ENCODE data around the gene DPY19L3. TPM values are rescaled to one million over a fixed set of nuclear protein-coding genes. Genes with fewer than 3 reads are reported as not detected.

The DPY19L3 gene
- total and polyA plus RNA-seq, 2 of the 4 experiments (the other 2 are of a cell fraction) = 29.6 to 36.5 TPM

DNA sequence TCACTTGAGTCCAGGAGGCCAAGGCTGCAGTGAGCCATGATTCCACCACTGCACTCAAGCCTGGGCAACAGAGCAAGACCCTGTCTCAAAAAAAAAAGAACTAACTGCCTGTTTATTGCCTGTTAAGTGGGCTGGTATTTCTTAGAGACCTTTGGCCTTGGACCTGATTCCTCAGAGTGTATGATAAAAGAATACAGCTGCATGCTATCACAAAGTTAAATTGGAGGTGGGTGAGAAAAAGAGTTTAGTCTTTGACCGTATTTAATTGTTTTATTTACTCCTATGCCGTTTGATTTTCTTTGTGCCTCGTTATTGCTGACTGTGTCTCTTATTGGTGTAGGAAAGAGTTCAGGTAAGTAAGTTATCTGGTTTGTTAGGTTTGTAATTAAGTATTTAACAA lies 25.3 kb upstream of the DPY19L3 start:
- H3K14ac ChIP-seq (replicated peaks; ENCODE audit: low read depth, low read length) = no peak overlapping the region
- no peak overlapping the region for H3K27ac ChIP-seq (ENCODE audit: insufficient read depth, low read length)
- H4K5ac ChIP-seq (ENCODE audit: low read depth, low read length) = no peak overlapping the region
- ATAC-seq (ENCODE audit: low read depth) (no peak), DNase-seq (no peak)
- CTCF ChIA-PET = no interaction called here
- no peak overlapping the region for H2AK5ac ChIP-seq (ENCODE audit: low read depth, low read length)
- H4K8ac ChIP-seq (ENCODE audit: low read depth in 2 of 2, low read length in 2 of 2) = no peak overlapping the region
- H3K36me3 ChIP-seq (ENCODE audit: control insufficient read depth, insufficient read depth, low read length) = peaks cover 25% of the 10 kb centered on the region
- dilution Hi-C loops (cut with HindIII; ENCODE audit: low sequenced_read_pairs, unreplicated experiment) = no loop called here
- in situ Hi-C loops (cut with MboI; ENCODE audit: low sequenced_read_pairs) = no loop called here
- no peaks in the 10 kb centered on the region for H3K27me3 ChIP-seq (ENCODE audit: control insufficient read depth, insufficient read depth, low read length)
- H4K91ac ChIP-seq (ENCODE audit: insufficient read depth, low read depth, low read length) = no peak overlapping the region
- no peaks in the 10 kb centered on the region for H3K9me3 ChIP-seq (ENCODE audit: control insufficient read depth, insufficient read depth, low read length)
- no peak overlapping the region for H2BK120ac ChIP-seq (ENCODE audit: low read depth, low read length)
- peaks cover 11 to 32% of the 10 kb centered on the region in 2 experiments for H3K79me1 ChIP-seq (ENCODE audit: low read depth in 1 of 2, low read length in 2 of 2)
- no TSS peak for BruUV-seq (replicated peaks)
- no peak overlapping the region for H3K4me3 ChIP-seq (ENCODE audit: insufficient read depth, low read depth, low read length)
- no peak overlapping the region for H3K56ac ChIP-seq (ENCODE audit: extremely low read depth, insufficient read depth, low read length)
- H4K20me1 ChIP-seq (ENCODE audit: insufficient read depth, low read length) = no peaks in the 10 kb centered on the region
- H2BK15ac ChIP-seq (ENCODE audit: low read depth, low read length) = no peak overlapping the region
- 94% methylated on average over 3 of the region's 3 CpGs; no CpG with 5 or more reads in 1 of the 2 experiments for WGBS, 2 experiments (ENCODE audit: extremely low coverage in 2 of 2, insufficient read length in 1 of 2)
- H3K23ac ChIP-seq (ENCODE audit: low read depth, low read length) = no peak overlapping the region
- peaks cover under 1% of the 10 kb centered on the region for H3K9me1 ChIP-seq (ENCODE audit: insufficient read depth, low read length)
- no peak overlapping the region for H2AK9ac ChIP-seq (replicated peaks; ENCODE audit: low read depth, low read length, poor library complexity)
- H2BK20ac ChIP-seq (ENCODE audit: low read depth, low read length) = no peak overlapping the region
- H2BK5ac ChIP-seq (ENCODE audit: low read depth, low read length, poor library complexity, severe bottlenecking) = no peak overlapping the region
- no peak overlapping the region for H3K9ac ChIP-seq (ENCODE audit: low read depth, low read length)
- peaks cover under 1% of the 10 kb centered on the region; the same call in 1 of the 2 replicates for H3K4me1 ChIP-seq (ENCODE audit: control insufficient read depth, insufficient read depth, low read length)
- H3K18ac ChIP-seq (ENCODE audit: low read depth, low read length) = no peak overlapping the region
- intact Hi-C loops (cut with micrococcal nuclease) = no loop called here
- H3K4me2 ChIP-seq (ENCODE audit: low read depth, low read length) = no peak overlapping the region
- POLR2A ChIA-PET (ENCODE audit: unreplicated experiment) = no interaction called here
- no peak overlapping the region for H3K4ac ChIP-seq (ENCODE audit: low read depth, low read length)
- TF ChIP-seq USF2 (IDR thresholded peaks at IDR 0.05; ENCODE audit: low read depth, low read length) = no peak
- no peak for TF ChIP-seq SMC3 (IDR thresholded peaks at IDR 0.05; ENCODE audit: low read depth, low read length)
- TF ChIP-seq, protein P1, sequence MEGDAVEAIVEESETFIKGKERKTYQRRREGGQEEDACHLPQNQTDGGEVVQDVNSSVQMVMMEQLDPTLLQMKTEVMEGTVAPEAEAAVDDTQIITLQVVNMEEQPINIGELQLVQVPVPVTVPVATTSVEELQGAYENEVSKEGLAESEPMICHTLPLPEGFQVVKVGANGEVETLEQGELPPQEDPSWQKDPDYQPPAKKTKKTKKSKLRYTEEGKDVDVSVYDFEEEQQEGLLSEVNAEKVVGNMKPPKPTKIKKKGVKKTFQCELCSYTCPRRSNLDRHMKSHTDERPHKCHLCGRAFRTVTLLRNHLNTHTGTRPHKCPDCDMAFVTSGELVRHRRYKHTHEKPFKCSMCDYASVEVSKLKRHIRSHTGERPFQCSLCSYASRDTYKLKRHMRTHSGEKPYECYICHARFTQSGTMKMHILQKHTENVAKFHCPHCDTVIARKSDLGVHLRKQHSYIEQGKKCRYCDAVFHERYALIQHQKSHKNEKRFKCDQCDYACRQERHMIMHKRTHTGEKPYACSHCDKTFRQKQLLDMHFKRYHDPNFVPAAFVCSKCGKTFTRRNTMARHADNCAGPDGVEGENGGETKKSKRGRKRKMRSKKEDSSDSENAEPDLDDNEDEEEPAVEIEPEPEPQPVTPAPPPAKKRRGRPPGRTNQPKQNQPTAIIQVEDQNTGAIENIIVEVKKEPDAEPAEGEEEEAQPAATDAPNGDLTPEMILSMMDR (conservative IDR thresholded peaks at IDR 0.05; ENCODE audit: low read depth, low read length) = no peak
- no peak for TF ChIP-seq POLR2A (IDR thresholded peaks at IDR 0.05; ENCODE audit: low read depth, low read length)
- no peak for TF ChIP-seq RFX5 (IDR thresholded peaks at IDR 0.05; ENCODE audit: low read depth, low read length)
- TF ChIP-seq FOS (IDR thresholded peaks at IDR 0.05; ENCODE audit: low read depth, low read length) = no peak
- no peak for TF ChIP-seq MAZ (IDR thresholded peaks at IDR 0.05; ENCODE audit: borderline replicate concordance, low read depth, low read length)
- no peak for TF ChIP-seq BHLHE40 (IDR thresholded peaks at IDR 0.05; ENCODE audit: low read depth, low read length)
- no peak for TF ChIP-seq CHD1 (IDR thresholded peaks at IDR 0.05; ENCODE audit: low read depth, low read length)
- no peak for TF ChIP-seq MAFK (IDR thresholded peaks at IDR 0.05; ENCODE audit: low read depth, low read length)
- TF ChIP-seq NFE2L2 (IDR thresholded peaks at IDR 0.05; ENCODE audit: low read depth, low read length) = no peak
- TF ChIP-seq, protein P2, sequence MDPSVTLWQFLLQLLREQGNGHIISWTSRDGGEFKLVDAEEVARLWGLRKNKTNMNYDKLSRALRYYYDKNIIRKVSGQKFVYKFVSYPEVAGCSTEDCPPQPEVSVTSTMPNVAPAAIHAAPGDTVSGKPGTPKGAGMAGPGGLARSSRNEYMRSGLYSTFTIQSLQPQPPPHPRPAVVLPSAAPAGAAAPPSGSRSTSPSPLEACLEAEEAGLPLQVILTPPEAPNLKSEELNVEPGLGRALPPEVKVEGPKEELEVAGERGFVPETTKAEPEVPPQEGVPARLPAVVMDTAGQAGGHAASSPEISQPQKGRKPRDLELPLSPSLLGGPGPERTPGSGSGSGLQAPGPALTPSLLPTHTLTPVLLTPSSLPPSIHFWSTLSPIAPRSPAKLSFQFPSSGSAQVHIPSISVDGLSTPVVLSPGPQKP (IDR thresholded peaks at IDR 0.05; ENCODE audit: borderline replicate concordance, low read depth, low read length) = no peak
- TF ChIP-seq MXI1 (IDR thresholded peaks at IDR 0.05; ENCODE audit: borderline replicate concordance, low read depth, low read length) = no peak
- no peak for TF ChIP-seq CEBPB (IDR thresholded peaks at IDR 0.05; ENCODE audit: low read depth, low read length)
- no peak for TF ChIP-seq RCOR1 (IDR thresholded peaks at IDR 0.05; ENCODE audit: insufficient replicate concordance, low read length)
- no peak for TF ChIP-seq RAD21 (IDR thresholded peaks at IDR 0.05; ENCODE audit: low read length)
- no peak overlapping the region for H2AFZ ChIP-seq (replicated peaks; ENCODE audit: low read length, poor library complexity)

All from IMR-90 (cell line).